ENCODE measurements around the gene STK32B.

DNA sequence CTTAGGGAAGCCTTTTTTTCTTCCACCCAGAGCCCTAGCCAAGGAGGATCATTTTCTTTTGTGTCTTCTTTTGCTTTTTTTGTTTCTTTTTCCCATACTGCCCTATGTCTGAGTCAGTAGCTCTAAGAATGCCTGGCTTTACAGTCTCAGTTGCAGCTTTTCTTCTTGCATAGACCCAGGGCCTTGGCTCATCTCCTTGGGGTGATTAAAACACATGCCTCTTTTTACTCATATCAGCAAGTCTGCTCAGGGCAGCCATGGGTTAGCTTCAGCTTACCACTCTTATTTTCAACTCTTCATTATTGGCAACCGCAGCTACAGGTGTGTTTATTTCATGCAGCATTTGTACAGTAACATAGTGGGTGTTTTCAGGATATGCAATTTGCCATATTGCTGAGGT is 196.5 kb downstream of the STK32B start:
- TF ChIP-seq POLR2A (IDR thresholded peaks at IDR 0.05) (no peak), EP300 (IDR thresholded peaks at IDR 0.05) (no peak)
- TF ChIP-seq, protein P1, sequence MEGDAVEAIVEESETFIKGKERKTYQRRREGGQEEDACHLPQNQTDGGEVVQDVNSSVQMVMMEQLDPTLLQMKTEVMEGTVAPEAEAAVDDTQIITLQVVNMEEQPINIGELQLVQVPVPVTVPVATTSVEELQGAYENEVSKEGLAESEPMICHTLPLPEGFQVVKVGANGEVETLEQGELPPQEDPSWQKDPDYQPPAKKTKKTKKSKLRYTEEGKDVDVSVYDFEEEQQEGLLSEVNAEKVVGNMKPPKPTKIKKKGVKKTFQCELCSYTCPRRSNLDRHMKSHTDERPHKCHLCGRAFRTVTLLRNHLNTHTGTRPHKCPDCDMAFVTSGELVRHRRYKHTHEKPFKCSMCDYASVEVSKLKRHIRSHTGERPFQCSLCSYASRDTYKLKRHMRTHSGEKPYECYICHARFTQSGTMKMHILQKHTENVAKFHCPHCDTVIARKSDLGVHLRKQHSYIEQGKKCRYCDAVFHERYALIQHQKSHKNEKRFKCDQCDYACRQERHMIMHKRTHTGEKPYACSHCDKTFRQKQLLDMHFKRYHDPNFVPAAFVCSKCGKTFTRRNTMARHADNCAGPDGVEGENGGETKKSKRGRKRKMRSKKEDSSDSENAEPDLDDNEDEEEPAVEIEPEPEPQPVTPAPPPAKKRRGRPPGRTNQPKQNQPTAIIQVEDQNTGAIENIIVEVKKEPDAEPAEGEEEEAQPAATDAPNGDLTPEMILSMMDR (IDR thresholded peaks at IDR 0.05) = no peak
